Stimulated activated CD4-positive, alpha-beta T cell treated with anti-CD3 and anti-CD28 coated beads, Interleukin-12 subunit alpha, Interleukin-12 subunit beta, amount 100 ng/mL, for 24 hours (primary cell): ENCODE results near the gene SLC9A8.
A peak's percentile ranks its signal among the peaks of the same experiment; 100 is the strongest.

Source experiments
- DNase-seq, 2 experiments: peaks; one replicate each; pipeline ENCODE4 v3.0.0-alpha.2; 2020; ENCODE audit warnings: low read depth in 2 of 2

SLC9A8 gene

DNA sequence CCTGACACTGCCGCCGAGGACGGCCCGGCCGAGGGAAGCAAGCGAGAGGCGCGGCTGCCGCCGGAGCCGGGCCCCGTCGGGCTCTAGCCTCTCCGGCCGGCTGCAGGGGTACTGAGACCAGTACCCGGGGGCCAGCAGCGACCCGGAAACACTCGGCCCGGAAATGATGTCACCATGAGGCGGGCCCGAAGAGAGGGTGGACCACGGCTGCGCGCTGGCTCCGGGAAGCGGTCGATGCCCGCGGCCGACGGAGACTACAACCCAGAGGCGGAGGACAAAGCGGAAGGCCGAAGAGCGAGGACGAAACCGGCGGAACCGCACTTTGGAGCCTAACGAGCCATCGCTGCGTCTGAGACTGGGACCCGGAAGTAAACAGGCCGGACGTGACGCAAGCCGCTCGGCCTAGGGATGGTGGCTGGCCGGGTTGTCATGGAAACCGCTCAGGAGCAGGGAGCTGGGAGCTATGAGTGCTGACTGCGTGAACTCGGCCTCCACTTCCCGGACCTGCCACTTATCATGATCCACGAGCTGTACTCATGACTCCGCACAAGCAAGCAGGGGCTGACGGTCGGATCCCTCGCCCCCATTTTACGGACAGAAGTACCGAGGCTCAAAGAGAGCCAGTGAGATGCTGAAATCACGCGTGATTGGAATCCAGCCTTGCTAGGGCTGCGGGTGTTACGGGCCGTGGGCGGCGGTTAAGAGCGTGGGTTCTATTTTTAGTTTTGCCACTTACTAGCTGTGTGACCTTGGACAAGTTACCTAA lies 102.9 kb downstream of the SLC9A8 start, which contains the start of gene SPATA2:
Gene SPATA2, minus strand, starts transcription at position 150 of the 766 bp plus-strand sequence. CDS start 7,039 bp downstream, outside the sequence.
- peak; percentile 87 to 93 for DNase-seq

GRCh38 chr20:49916146-49917002 lies 103.7 kb downstream of the SLC9A8 start:
- DNase-seq = no peak

- DNase-seq = no peak
These were observed 105.8 kb downstream of the SLC9A8 start for GRCh38 chr20:49918446-49918845.

GRCh38 chr20:49919009-49919408 lies 106.4 kb downstream of the SLC9A8 start:
- DNase-seq = no peak

DNA sequence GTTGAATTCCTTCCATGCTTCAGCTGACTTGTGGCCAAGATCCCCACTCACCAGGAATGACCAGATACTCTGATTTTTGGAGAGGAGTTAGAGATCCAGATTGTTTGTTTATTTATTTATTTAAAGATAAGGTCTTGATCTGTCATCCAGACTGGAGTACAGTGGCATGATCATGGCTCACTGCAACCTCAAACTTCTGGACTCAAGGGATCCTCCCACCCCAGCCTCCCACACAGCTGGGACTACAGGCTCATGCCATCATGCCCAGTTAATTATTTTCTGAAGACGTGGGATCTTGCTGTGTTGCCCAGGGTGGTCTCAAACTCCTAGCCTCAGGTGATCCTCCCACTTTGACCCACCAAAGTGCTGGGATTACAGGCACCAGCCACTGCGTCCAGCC lies 106.8 kb downstream of the SLC9A8 start:
- DNase-seq = no peak

- DNase-seq = no peak
These were observed 111.6 kb downstream of the SLC9A8 start for GRCh38 chr20:49924247-49924646.

DNA sequence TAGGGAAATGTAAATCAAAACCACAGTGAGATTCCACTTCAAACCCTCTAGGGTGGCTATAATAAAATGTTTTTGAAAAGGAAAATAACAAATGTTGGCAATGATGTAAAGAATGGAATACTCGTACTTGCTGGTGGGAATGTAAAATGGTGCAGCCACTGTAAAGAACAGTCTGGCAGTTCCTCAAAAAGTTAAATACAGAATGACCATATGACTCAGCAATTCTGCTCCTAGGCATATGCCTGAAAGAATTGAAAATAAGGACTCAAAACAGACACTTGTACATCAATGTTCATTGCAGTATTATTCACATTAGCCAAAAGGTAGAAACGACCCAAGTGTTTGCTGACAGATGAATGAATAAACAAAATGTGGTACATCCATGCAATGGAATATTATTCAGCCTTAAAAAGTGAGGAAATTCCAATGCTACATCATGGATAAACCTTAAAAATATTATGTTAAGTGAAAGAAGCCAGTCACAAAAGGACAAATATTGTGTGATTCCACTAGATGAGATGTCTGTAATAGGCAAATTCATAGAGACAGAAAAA lies 113.3 kb downstream of the SLC9A8 start:
- no peak for DNase-seq

DNA sequence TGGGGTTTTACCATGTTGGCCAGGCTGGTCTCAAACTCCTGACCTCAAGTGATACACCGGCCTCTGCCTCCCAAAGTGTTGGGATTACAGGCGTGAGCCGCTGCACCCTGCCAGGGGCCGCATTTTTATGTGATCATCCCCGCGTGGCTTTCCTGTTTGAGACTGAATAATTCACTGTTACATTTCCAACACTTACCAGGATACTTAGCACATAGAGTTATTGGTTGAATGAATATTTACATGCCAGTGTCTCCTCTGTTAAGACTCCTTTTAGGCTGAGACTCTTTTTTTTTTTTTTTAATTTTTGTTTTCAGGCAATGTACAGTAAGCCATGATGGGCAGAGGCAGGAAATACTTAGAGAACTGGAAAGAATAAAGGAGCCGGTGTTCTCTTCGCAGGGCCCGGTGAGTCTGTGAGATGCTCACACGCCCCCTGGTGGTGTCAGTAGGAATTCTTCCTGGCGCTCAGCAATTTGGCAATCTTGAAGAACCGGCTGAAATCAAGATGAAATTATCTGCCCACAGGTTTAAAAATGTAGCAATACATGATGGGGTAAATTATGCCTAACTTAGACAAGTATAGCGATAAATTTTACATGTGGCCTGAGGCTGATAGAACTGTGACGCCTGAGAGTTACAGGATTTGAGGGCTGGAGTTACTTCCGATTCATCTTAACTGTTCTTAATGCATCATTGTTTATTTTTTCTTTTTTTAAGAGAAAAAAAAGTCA lies 115.9 kb downstream of the SLC9A8 start:
- DNase-seq = peak; percentile 60 to 78

GRCh38 chr20:49929142-49929494 lies 116.5 kb downstream of the SLC9A8 start:
- no peak for DNase-seq

- DNase-seq = no peak
These were observed 123.1 kb downstream of the SLC9A8 start for GRCh38 chr20:49935746-49936152.

DNA sequence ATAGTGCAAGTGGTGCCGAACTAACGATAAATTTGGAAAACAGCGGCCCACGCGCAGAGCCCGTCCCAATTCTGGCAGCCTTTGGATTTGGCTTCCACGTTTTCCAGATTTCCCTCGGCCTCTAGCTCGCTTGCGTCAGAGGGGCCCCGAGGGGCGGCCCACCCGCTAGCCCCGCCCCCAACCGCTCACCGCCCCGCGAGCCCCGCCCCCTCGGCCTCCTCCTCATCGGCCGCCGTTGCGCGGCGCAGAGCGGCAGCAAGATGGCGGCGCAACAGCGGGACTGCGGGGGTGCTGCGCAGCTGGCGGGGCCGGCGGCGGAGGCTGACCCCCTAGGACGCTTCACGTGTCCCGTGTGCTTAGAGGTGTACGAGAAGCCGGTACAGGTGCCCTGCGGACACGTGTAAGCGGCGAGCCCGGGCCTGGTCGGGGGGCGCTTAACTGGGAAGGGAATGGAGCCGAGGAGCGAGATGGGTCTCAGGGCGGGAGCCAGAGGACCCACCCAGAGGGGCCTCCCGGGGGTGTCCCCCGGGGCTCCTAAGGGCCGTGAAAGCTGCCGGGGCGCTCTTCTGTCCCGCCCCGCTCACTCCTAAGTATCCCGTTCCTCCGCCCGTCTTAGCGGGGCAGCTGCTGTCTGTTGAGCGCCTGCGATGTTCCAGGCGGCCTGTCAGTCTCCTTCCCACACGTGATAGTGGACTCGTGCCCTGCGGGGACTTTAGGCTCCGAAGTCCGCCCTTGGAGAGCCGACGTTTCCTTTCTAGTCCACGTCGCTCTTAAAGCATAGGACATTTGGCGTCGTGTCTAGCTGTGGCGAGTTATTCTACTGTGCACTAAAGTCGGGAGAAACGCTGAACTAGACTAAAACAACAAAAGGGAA lies 123.8 kb downstream of the SLC9A8 start, which contains the start of gene RNF114:
Gene RNF114, plus strand, starts transcription at position 245 of the 874 bp plus-strand sequence. Its CDS starts 16 bp downstream, at position 261.
- DNase-seq = peak; percentile 82 to 86

- no peak for DNase-seq
These were observed 124.7 kb downstream of the SLC9A8 start for GRCh38 chr20:49937027-49937929.

DNA sequence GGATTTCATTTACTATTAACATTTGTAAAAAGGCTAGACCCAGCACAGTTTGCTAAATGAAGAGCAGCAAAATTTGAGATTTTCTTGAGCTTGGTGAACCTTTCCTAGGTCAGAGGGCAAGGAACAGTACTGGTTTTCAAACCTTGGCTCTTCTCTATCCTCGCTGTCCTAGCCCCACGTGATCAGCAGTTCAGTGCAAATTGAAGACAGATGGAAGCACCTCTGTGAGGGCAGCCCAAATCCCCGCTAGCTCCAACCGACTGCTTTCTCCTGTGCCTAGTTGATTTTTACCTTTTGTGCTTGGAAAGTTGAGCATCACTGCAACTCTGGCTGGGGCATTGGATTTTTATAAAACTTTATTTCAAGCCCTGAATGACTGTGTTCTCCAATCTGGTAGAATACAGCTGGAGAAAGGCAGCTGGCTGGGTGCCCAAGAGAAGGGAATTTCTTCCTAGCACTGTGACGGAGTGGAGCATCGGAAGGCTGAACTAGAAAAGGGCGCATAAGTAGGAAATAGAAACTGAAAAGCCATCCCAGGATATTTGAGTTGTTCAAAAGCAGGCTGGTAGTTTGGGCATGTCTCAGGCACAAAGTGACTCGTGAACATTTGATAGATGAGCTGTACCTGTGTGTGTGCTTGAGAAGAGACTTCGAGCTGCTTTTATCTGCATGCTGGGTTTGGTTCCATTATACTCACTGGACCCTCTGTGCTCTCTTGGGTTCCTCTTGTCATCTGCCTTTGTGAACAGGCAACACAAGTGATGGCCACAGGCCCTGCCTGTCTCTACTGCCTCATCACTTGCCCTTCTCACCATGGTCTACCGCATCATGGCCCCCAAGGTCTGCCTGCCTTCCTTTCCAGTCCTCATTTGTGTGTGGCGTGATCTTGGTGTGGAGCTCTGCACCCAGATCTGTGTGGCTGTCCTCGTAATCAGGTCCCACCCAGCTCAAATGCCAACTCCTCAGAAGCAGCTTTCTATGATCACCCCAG lies 125.8 kb downstream of the SLC9A8 start:
- DNase-seq = no peak

DNA sequence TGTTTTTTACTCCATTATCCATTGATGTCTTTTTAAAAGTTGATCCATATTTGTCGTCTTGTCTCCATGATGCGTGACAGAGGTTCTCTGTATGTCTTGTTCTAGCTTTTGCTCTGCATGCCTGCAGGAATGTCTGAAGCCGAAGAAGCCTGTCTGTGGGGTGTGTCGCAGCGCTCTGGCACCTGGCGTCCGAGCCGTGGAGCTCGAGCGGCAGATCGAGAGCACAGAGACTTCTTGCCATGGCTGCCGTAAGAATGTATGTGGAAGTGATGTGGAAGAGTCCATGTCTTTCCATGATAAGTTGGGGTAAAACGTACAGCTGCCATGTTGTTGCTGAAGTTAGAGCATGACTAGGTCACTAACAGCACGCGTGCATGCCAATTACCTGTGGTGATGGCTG lies 128.8 kb downstream of the SLC9A8 start:
- DNase-seq = no peak
